SIG-M5 (cell line): ENCODE results near the gene CD79B.

ENCODE experiments used
- DNase-seq: peaks from one replicate; lab custom pipeline; 2025; lab: John Stamatoyannopoulos, UW

CD79B gene

DNA sequence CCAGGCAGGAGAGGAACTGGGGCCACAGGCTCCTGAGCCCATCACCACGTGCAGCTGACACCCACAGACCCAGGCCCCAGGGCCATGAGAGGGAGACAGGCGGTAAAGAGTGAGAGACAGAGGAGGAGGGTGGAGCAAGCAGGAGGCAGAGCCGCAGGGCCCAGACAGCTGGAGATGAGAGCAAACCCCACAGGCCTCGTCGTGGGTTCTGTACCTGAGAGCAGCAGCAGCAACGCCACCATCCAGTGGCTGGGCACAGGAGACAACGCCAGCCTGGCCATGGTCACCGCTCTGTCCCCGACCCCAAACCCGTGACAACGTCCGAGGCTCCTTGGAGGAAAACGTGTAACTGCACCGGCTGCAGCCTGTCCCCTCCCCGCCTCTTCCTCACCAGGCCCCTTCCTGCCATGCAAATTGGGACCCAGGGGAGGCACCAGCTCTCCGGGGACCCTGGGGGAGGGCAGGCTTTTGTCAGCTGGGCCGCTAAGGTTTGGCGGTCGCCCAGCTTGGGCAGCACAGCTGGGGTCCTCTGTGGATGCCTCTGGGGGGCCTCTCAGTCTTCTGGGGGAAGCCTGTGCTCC lies at the start of gene CD79B:
CD79B (minus strand) TSS at position 351 of the 581 bp plus-strand sequence; CDS start at position 281, 70 bp downstream.
- DNase-seq: no peak

DNA sequence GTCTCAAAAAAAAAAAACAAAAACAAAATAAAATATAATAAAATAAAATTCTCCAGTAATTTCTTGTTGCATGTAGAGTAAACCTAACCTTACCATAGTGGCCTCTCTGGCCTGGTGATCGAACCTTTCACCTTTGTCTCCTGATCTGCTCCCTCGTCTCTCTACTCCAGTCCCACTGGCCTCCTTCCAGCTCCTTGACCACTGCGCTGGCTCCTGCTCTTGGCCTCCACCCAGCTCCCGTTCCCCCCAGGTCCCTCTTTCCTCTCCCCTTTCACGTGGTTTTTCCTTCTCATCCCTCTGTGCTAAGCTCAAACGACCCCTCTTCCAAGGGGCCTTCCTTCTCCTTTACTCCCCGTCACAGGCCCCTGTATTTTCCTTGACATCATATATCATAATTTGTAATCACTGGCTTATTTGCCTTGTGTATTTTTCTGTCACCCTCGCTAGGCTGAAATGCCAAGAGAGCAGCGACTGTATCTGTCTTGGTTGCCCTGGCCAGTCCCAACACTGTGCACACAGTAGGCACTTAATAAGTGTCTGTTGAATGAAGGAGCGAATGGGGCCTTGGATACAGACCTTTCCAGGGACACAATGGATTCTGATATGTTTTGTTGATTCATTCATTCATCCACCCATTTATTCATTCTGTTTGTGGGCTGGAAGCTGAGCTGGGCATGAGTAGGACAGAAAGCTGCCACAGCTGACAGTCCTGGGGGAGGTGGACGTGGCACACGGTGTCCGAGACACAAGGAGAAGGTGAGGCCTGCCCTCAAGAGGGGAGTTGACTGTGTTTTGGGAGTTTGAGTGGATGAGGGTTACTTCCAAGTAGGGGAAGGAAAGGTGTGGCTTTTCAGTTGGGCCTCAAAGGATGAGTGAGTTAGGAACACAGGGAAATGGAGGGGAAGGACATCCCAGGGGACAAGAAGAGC lies 46.4 kb upstream of the CD79B start:
- no peak for DNase-seq

DNA sequence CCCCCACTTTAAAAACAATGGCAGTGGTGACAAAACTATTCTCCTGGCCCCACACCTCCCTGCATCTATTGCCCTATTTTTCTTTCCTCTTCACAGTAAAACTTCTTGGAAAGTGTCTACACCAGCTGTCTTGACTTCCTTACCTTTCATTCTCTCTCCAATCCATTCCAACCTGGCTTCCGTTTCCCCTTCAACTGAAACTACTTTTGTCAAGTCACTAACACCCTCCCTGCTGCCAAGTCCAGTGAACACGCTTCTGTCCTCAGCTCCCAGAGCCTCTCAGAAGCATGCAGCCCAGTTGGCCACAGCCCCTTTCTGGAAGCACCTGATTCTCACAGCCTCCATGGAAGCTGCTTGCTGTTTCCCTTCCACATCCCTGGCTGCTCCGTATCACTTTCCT lies 44.6 kb upstream of the CD79B start:
- no peak for DNase-seq

DNA sequence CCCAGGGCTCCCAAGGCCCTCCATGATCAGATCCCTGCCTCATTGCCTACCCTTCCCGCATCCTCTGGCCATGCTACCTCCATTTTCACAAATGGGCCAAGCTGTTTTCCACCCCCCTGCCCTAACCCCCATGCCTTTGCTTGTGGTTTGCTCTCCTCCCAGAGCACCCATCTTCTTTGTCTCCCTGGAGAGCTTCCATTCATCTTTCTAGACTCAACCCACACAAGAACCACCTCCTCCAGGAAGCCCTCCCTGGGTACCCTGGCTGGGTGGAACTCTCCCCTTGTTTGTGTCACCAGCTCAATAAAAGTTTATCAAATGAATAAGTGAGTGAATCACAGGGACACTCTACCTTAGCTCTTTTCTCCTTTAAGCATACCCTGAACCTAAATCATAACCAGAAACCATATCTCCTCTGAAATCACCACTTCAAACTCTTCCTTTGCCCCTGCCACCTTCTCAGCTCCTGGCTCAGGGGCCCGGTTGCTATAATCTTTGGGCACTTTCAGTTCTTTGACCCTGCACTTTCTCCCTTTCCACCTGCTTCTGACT lies 43.5 kb upstream of the CD79B start:
- no peak for DNase-seq

DNA sequence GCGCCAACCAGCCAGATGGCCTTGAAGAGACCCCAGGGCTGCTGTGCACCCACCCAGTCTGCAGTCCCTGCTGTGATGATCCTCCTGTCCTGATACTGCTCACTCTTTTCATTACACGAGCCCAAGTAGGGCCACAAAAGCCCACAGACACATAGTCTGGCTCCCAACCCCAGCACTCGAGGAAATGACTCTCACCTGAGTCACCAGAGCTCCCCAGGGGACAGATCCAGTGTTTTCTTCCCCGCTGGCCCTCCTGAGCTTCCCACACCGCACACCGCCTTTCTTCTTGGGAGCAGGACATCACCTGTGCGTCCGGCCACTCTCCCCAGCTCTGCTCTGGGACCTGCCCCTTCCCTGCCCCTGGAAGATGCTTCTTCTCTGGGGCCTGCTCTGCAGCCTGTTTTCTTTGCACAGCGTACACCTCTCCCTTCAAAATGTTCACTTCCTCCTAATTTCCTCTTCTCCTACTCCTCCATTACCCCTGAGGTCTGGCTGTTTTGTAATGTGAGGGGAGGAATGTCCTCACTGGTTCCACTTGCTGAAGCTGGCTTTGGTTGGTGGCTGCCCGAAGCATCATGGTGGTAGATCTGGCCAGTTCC lies 42.6 kb upstream of the CD79B start:
- DNase-seq: no peak

DNA sequence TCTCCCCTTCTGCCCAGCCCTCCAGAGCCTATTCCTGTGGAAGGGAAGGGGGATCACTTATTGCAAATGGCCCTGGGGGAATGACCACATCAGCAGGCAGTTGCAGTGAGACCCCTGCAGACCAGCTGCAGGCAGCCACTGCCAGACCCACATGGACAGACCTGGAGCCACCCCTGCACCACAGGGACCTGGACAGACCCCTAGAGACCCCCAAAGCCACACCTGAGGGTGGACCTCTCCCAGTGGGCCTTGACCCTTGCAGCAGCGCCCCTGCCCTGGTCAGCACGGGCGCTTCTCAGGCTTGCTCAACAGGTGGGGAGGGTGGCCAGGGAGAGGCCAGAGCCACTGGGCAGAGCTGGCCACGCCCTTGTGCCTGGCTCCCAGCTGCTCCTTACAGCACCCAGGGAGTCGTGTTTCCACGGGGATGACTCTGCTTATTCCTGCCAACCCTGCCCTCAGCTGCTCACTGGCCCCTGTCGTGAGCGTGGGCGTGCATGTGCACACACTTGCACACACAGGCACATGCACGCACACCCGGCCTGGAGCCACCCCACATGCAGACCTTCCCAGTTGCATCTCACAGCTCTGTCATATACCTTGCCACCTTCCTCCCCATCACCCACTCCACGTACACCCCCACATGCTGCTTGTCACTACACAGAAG lies 41.9 kb upstream of the CD79B start:
- DNase-seq: no peak

DNA sequence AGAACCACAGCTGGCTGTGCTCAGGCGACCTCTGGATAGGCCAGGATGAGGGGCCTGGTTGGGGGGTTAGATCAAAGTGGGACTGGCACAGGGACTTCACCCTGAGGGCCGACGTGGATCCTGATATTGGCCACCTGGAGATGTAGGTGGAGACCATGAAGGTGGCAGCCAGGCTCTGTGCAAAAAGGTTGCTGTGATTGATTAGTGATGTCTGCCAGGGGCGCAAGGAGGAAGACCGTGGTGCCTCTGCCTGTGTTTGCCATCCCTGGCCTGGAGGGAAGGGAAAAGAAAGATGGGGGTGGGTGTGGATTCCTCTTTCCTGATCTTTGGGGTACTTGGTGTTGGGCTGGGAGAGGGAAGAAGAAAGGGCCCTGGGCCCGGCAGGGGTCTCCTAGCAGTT lies 41.1 kb upstream of the CD79B start:
- no peak for DNase-seq

DNA sequence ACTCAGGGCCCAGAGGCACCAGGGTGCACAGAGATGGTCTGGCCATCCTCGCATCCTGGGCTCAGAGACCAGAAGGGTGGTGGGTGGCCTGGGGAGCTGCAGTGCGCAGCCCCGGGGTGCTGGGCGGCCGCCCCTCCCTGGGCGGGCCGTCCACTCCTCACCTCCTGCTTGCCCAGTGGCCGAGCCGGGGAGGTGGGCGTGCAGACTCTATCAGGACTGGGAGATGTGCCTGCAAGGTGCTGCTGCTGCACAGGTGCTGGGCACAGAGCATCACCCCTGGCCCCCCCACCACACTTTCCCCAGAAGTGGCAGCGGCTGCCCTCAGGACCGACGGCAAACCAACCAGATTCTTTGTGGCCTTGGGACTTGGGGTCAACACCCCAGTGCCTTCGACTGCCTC lies 40.7 kb upstream of the CD79B start, which contains the start of gene SCN4A:
SCN4A (minus strand) TSS at position 123 of the 400 bp plus-strand sequence; CDS start at position 46, 77 bp downstream.
- DNase-seq: no peak

DNA sequence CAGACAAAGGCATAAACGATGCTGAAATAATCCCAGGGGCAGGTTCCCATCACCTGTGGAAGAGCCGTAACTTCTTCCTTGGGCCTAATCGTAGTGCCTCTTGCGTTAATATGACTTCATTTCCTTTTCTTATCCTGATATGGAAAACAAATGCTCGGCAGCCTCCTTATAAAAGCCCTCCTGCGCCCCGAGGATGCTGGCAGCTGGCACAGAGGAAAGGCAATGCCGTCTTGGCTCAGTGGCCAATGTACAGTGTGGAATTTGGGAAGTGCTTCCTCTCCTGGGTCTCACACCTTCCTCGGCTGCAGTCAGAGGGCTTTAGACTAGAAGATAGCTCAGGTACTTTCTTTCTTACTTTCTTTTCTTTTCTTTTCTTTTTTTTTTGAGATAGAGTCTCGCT lies 37.1 kb upstream of the CD79B start:
- no peak for DNase-seq

DNA sequence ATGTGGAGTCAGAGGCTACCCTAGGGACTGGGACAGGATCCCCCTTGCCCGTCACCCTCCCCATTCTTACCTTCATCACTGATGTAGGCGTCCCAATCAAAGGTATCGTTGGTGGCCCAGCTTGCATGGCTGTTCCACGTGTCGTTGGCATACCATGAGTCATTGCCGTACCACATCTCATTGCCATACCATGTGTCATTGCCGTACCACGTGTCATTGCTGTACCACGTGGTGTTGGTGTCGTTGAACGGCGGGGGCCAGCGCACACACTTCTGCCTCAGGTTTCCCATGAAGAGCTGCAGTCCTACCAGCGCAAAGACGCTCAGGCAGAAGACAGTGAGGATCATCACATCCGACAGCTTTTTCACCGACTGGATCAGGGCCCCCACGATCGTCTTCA lies 35.8 kb upstream of the CD79B start:
- no peak for DNase-seq

DNA sequence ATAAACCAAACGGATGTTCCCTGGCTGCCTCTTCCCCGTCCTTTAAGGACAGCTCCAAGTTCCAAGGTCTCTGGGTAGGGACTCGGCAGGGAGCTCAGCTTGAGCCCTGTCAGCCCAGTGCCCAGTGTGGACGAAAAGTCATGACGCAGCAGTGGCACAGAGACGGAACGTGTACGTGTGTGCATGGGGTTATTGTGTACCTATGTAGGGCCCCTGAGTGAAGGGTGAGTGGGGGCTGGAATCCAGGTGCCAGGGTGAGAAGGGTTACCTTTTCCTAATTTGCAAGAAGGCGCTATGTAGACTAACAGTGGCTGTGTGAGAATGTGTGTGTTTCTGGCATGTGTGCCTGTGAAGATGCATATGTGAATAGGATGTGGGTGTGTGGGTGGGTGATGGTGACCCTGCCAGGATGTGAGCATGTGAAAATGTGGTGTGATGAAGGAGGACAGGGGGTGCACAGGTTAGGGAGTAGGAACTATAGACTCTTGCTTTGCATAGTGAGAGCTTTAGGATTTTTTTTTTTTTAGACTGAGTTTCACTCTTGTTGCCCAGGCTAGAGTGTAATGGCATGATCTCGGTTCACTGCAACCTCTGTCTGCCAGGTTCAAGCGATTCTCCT lies 34.6 kb upstream of the CD79B start:
- no peak for DNase-seq

DNA sequence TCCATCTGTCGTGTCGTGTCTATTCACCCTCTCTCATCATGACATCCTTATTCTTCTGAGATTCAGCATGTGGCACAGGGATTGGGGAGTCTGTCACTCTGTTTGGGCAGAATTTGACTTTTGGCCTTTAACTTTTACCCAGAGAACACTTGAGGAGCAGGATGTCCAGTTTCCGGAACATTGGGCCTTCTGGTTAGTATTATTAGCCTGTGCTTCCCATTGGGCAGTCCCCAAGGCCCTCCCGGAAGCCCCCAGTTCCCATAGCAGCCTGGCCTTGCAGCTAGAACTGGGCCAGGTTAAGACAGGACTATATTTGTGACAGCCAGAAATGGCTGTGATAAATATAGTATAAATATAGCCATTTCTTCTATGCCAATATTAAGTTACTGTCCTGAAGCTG lies 31.0 kb upstream of the CD79B start:
- no peak for DNase-seq

DNA sequence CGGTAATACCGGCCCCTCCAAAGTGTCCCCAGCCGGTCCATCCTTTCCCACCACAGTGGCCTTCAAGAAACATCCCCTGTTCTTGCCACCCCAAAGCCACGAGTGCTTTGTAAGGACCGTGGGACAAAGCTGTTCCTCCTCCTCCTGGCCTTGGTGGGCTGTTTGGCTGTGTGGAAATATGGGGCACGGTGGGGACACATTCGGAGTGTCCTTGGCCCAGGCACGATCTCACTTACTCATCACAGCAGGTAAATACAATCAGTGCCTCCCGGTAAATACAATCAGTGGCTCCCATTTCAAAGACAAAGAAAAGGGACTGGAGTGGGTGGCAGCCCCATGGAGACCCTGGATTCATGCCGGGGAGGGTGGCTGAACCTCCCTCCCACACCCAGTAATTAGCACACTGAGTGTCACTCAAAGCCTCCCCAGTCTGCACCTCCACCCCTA lies 30.2 kb upstream of the CD79B start:
- no peak for DNase-seq

DNA sequence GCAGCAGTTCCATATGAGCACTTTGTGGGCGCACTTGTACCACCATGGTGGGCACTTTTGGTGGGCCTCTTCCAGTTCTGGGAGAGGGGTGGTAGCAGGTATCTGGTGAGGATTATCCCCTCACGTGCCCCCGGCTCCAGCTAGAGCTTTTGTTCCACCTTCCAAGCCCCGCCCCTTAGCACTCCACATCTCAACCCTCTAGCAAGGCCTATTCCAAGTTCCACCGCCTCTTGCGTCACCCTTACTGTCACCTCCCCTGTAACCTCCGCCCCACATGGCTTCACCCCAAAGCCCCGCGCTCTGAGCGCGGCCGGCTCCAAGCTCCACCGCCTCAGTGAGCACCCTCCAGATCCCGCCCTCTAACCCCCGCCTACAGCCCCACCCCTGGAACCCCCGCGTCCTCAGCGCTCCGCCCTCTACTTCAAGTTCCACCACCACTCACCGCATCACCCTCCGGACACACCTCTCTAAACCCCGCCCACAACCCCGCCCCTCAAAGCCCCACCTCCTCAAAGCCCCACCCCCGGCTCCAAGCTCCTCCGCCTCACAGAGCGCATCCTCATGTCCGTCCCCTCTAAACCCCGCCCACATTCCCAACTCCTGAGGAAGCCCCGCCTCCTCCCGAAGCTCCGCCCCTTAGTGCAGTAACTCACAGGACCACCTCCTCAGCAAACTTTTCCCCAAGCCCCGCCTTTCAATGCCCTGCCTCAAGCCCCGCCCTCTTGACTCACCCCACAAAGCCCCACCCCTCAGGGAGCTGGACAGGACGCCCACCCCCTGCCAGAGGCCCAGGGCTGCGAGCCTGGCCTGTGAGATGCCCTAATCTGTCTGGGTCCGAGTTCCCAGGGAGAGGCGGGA lies 29.5 kb upstream of the CD79B start:
- peak; percentile 66 for DNase-seq

DNA sequence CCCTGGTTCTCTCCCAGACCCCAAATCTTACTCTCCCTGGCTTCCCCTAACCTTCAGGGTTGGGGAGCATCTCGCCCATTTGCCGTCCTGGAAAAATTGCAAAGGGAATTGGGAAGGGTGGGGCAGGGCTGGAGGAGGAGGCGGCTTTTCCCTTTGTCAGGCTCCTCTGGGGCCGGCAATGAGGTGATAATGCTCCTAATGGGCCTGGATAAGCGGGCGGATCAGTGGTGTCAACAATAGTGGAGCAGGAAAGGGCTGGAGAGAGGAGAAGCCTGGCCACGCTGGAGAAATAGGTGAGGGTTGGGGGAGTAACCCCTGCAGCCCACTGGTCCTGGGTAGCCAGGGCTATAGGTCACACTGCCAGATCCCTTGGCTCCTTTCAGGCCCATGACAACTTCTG lies 28.3 kb upstream of the CD79B start:
- DNase-seq: no peak

DNA sequence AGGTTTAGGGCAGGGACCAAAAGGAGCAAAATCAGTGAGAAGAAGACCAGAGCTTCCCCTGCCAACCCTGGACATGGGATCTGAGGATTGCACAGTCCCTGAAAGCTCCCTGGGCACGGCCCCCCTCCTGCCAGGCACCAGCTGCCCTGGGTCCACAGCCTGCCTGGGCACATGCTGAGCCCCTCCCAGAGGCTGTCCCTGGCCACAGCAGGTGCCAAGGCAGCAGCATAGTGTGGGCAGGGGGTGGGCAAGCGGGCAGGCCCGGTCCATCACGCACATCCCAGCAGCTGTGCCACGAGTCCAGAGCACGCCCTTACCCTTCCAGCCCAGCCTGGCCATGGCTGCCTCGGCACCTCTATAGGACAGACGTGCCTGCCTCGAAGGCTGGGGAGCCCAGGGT lies 27.9 kb upstream of the CD79B start:
- no peak for DNase-seq

DNA sequence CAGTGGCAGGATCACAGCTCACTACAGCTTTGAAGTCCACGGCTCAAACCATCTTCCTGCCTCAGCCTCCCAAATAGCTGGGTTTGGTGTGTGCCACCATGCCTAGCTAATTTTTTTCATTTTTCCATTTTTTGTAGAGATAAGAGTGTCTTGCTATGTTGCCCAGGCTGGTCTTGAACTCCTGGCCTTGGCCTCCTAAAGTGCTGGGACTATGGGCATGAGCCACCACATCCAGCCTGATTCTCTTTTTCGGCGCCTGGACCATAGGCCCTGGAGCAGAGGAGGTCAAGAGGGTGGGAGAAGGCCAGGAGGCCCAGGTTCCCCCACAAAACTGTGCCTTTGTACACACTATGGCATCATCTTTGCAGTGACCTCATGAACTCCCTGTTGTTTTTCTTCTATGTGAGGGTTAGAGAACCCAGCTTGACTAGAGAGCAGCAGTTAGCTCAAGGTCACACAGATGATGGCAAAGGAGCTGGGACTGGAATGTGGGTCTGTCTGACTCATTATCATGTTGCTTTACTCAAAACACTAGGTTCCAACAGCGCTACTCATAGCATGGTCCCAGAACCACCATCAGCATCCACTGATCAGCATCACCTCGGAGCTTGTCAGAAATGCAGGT lies 24.3 kb upstream of the CD79B start:
- DNase-seq: no peak

DNA sequence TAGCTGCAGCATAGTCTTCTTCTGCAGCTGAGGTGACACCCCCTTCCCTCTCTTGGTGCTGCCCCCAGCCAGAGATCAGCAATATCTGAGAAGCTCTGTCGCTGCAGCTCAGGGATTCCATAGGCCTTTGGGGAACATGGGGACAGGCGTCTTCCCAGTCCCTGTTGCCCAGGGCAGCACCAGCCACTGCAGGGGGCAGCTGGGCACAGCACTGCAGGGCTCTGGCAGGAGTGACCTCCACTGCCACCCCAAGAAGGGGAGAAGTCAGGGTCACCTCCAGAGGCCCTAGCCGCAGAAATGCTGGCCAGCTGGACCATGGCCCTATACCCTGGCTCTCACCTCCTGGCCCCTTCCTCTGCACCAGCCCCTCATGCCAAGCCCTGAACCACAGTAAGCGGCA lies 23.7 kb upstream of the CD79B start:
- no peak for DNase-seq

DNA sequence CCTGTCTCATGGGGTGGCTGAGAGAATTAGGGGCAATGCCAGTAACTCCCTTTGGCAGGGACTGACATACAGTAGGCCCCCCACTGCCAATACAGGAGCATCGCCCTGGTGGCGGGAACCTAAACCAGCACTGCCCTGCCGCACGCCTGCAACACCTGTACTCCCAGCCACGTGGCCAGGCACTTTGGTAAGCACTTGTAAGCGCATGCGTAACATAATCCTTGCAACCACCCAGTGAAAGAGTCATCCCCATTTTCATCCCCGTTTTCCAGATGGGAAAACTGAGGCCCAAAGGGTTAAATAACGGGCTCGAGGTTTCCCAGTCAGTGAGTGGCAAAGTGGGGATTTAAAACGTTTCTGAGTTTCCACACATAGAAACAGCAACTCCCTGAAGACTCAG lies 23.1 kb upstream of the CD79B start:
- no peak for DNase-seq

DNA sequence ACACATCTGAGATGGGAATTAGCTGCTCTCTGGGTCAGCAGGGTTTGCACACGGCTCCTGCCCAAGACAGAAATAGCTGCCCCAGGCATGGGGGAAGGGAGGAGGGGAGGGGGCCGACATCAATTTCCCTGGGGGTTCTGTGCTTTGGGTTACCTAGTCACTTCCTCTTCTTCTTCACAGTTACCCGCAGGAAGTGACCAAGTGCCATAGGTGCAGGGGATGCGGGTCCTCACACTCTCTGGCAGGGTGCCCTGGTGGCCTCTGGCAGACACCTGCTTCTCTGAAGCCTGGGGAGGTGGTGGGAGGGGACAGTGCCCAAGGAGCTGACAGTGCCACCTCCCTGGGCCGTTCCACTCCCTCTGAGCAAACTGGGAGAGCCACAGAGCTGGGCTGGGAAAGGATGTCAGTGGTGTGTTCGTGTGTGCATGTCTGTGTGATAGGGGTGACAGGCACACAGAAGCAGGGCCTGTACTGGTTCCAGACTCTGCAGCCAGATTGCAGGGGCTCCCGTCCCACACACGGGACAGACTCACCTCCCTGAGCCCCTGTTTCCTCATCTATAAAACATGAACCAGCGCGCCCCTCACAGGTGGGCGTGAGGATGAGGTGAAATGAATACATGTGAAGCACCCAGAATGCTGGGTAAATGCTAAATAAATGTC lies 22.4 kb upstream of the CD79B start:
- DNase-seq: no peak
